NCI-H1694 treated with DMSO at 0.1 percent for 48 hours (cell line): ENCODE measurements around the gene ANKRD31.
A peak's percentile ranks its signal among the peaks of the same experiment; 100 is the strongest.
"Not testable (repeated sequence)": the region's sequence is repeated elsewhere in the genome, so short reads cannot be mapped to it uniquely, and the experiment has no call there.

ENCODE experiments used
- DNase-seq: peaks from one replicate; lab custom pipeline; 2025; lab: John Stamatoyannopoulos, UW

ANKRD31 gene

GRCh38 chr5:75236322-75237316 is at the start of gene ANKRD31:
Gene ANKRD31 (minus strand): TSS chr5:75236878. CDS start chr5:75236686, 192 bp downstream.
- DNase-seq, result peak; percentile 34

- DNase-seq, result no peak
Observed at GRCh38 chr5:75286211-75286773, 49.6 kb upstream of the ANKRD31 start.

- DNase-seq, result no peak
Observed at GRCh38 chr5:75282581-75282980, 45.9 kb upstream of the ANKRD31 start.

GRCh38 chr5:75281716-75282465 is 45.2 kb upstream of the ANKRD31 start:
- no peak for DNase-seq

GRCh38 chr5:75279321-75279720 is 42.6 kb upstream of the ANKRD31 start:
- DNase-seq, result no peak

GRCh38 chr5:75277463-75277862 is 40.8 kb upstream of the ANKRD31 start:
- no peak for DNase-seq

- no peak for DNase-seq
Observed at GRCh38 chr5:75275756-75276155, 39.1 kb upstream of the ANKRD31 start.

- DNase-seq, result no peak
Observed at GRCh38 chr5:75275147-75275546, 38.5 kb upstream of the ANKRD31 start.

GRCh38 chr5:75274486-75274885 is 37.8 kb upstream of the ANKRD31 start:
- no peak for DNase-seq

- DNase-seq, result not testable (repeated sequence)
Observed at GRCh38 chr5:75270605-75271004, 33.9 kb upstream of the ANKRD31 start.

GRCh38 chr5:75265731-75266130 is 29.1 kb upstream of the ANKRD31 start:
- peak; percentile 1 for DNase-seq

- no peak for DNase-seq
Observed at GRCh38 chr5:75262271-75262670, 25.6 kb upstream of the ANKRD31 start.

- no peak for DNase-seq
Observed at GRCh38 chr5:75260708-75261107, 24.0 kb upstream of the ANKRD31 start.

- DNase-seq, result not testable (repeated sequence)
Observed at GRCh38 chr5:75250452-75250851, 13.8 kb upstream of the ANKRD31 start.

GRCh38 chr5:75245023-75245422 is 8.3 kb upstream of the ANKRD31 start:
- DNase-seq, result no peak

GRCh38 chr5:75243510-75243909 is 6.8 kb upstream of the ANKRD31 start:
- DNase-seq, result no peak

- DNase-seq, result no peak
Observed at GRCh38 chr5:75243100-75243499, 6.4 kb upstream of the ANKRD31 start.

- no peak for DNase-seq
Observed at GRCh38 chr5:75242067-75242466, 5.4 kb upstream of the ANKRD31 start.

GRCh38 chr5:75239681-75240080 is 3.0 kb upstream of the ANKRD31 start:
- no peak for DNase-seq

GRCh38 chr5:75235711-75236110 is 967 bp downstream of the ANKRD31 start:
- DNase-seq, result no peak

- no peak for DNase-seq
Observed at GRCh38 chr5:75234251-75234650, 2.4 kb downstream of the ANKRD31 start.

GRCh38 chr5:75226916-75227315 is 9.8 kb downstream of the ANKRD31 start:
- no peak for DNase-seq

GRCh38 chr5:75225506-75225905 is 11.2 kb downstream of the ANKRD31 start:
- DNase-seq, result no peak
